Activated B cell treated with CpG ODN at 0.5 μM for 24 hours (primary cell): ENCODE measurements around the gene FGFR1OP2. TPM values are rescaled to one million over a fixed set of nuclear protein-coding genes. Genes with fewer than 3 reads are reported as not detected.

Source experiments
- ATAC-seq: fragments of 200-7000 bp; cut with Tn5 transposase; one replicate; pipeline ENCODE4 v1.10.0; 2021; ENCODE audit warnings: low read depth, mild to moderate bottlenecking, moderate library complexity
- CTCF ChIA-PET: fragments of 350-600 bp; sonication (Branson Sonifier 250); formaldehyde crosslinking; loops from one replicate; lab custom pipeline; 2021; ENCODE audit warnings: antibody characterized with exemption; lab: Charles Lee
- POLR2A ChIA-PET: fragments of 350-600 bp; sonication (Branson Sonifier 250); formaldehyde crosslinking; loops from one replicate; lab custom pipeline; 2021; ENCODE audit warnings: antibody characterized with exemption; lab: Charles Lee
- DNase-seq: peaks from one replicate; pipeline ENCODE4 v3.0.0; 2022
- H3K27ac Mint-ChIP-seq: one replicate; pipeline ENCODE4 v1.8.0; 2020; ENCODE audit warnings: mixed read lengths
- H3K27me3 Mint-ChIP-seq: one replicate; pipeline ENCODE4 v1.8.0; 2021; ENCODE audit warnings: mixed read lengths
- H3K36me3 Mint-ChIP-seq: one replicate; pipeline ENCODE4 v1.8.0; 2021; ENCODE audit warnings: low read depth, mixed read lengths
- H3K4me1 Mint-ChIP-seq: one replicate; pipeline ENCODE4 v1.8.0; 2021; ENCODE audit warnings: mixed read lengths
- H3K4me3 Mint-ChIP-seq: one replicate; pipeline ENCODE4 v1.8.0; 2020; ENCODE audit warnings: mild to moderate bottlenecking, mixed read lengths
- H3K9me3 Mint-ChIP-seq: one replicate; pipeline ENCODE4 v1.8.0; 2020; ENCODE audit warnings: mixed read lengths
- intact Hi-C: fragments of 100-400 bp; cut with micrococcal nuclease; formaldehyde crosslinking; loops from one replicate; pipeline ENCODE4 v1.15.1; 2024
- total RNA-seq: library from RNA; stranded (reverse); gene quantifications from 2 replicates; pipeline ENCODE4 v1.2.3, GENCODE V29; 2022
- TF ChIP-seq, protein P1 (sequence below): fragments of 200-600 bp; IDR thresholded peaks from one replicate; pipeline ENCODE4 v1.8.0; 2022; ENCODE audit warnings: antibody characterized with exemption, mild to moderate bottlenecking

The FGFR1OP2 gene
- total RNA-seq, 1 donor from 2014 or later: 45.0 TPM

DNA sequence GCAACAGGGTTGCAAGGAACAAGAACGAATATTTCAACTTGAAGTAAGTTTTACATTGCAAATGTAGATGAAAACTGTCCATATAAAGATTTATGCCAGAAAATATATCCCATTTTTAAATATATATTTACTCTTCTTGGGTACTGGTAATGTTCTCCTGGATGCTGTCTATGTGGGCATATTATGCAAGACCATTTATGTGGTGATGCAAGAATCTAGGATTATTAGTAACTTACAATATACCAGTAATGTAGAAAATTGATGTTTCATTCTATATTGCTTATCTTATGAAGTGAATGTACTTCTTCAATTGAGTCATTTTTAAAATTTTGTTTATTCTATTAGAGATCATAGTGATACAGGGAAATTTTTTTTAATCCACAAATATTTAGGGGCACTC is 25.1 kb downstream of the FGFR1OP2 start:
- DNase-seq (no peak), ATAC-seq (no peak)
- POLR2A ChIA-PET: no interaction called here
- TF ChIP-seq, protein P1, sequence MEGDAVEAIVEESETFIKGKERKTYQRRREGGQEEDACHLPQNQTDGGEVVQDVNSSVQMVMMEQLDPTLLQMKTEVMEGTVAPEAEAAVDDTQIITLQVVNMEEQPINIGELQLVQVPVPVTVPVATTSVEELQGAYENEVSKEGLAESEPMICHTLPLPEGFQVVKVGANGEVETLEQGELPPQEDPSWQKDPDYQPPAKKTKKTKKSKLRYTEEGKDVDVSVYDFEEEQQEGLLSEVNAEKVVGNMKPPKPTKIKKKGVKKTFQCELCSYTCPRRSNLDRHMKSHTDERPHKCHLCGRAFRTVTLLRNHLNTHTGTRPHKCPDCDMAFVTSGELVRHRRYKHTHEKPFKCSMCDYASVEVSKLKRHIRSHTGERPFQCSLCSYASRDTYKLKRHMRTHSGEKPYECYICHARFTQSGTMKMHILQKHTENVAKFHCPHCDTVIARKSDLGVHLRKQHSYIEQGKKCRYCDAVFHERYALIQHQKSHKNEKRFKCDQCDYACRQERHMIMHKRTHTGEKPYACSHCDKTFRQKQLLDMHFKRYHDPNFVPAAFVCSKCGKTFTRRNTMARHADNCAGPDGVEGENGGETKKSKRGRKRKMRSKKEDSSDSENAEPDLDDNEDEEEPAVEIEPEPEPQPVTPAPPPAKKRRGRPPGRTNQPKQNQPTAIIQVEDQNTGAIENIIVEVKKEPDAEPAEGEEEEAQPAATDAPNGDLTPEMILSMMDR: no peak
- no peak overlapping the region for H3K4me3 Mint-ChIP-seq
- H3K9me3 Mint-ChIP-seq: no peaks in the 10 kb centered on the region
- no peaks in the 10 kb centered on the region for H3K4me1 Mint-ChIP-seq
- CTCF ChIA-PET: no interaction called here
- intact Hi-C loops: no loop called here
- peaks cover 60% of the 10 kb centered on the region for H3K36me3 Mint-ChIP-seq
- H3K27ac Mint-ChIP-seq: no peak overlapping the region
- H3K27me3 Mint-ChIP-seq: no peaks in the 10 kb centered on the region

DNA sequence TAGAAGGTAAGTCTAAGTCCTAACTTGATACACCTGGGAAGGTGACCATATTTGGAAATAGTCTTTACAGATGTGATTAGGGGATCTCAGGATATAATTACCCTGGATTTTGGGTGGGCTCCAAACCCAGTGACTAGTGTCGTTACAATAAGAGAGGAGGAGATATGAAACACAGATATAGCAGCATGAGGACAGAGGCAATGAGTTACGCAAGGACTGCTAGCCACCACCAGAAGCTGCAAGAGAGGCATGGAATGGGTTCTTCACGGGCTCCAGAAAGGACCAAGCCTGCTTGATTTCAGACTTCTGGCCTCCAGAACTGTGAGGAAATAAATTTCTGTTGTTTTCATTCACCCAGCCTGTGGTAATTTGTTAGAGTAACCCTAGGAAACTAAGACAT is 28.6 kb downstream of the FGFR1OP2 start:
- no peak overlapping the region for H3K27ac Mint-ChIP-seq
- no peak overlapping the region for H3K4me3 Mint-ChIP-seq
- H3K9me3 Mint-ChIP-seq: no peaks in the 10 kb centered on the region
- intact Hi-C loops: no loop called here
- DNase-seq (no peak), ATAC-seq (no peak)
- TF ChIP-seq, protein P1: no peak
- peaks cover 11% of the 10 kb centered on the region for H3K4me1 Mint-ChIP-seq
- ChIA-PET POLR2A (no interaction called here), CTCF (no interaction called here)
- H3K27me3 Mint-ChIP-seq: no peaks in the 10 kb centered on the region
- H3K36me3 Mint-ChIP-seq: peaks cover 56% of the 10 kb centered on the region

DNA sequence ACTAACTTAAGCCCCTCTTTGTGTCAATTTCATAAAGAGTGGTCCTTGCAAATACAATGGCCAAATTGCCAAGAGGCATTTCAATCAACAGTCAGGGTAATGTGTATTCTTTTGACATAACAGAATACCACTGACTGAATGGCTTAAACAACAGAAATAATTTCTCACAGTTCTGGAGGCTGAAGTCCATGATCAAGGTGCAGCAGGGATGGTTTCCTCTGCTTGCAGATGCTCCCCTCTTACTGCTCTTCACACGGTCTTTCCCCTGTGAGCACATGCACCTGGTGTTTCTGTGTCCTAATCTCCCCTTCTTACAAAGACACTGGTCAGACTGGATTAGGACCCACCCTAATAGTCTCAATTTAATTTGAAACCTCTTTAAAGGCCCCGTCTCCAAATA is 31.9 kb downstream of the FGFR1OP2 start:
- intact Hi-C loops: no loop called here
- TF ChIP-seq, protein P1: no peak
- Mint-ChIP-seq H3K27ac (no peak overlapping the region), H3K27me3 (no peaks in the 10 kb centered on the region), H3K4me3 (no peak overlapping the region), H3K4me1 (peaks cover 14% of the 10 kb centered on the region), H3K36me3 (peaks cover 46% of the 10 kb centered on the region), H3K9me3 (no peaks in the 10 kb centered on the region)
- no peak for ATAC-seq
- DNase-seq: no peak
- ChIA-PET POLR2A (no interaction called here), CTCF (no interaction called here)

DNA sequence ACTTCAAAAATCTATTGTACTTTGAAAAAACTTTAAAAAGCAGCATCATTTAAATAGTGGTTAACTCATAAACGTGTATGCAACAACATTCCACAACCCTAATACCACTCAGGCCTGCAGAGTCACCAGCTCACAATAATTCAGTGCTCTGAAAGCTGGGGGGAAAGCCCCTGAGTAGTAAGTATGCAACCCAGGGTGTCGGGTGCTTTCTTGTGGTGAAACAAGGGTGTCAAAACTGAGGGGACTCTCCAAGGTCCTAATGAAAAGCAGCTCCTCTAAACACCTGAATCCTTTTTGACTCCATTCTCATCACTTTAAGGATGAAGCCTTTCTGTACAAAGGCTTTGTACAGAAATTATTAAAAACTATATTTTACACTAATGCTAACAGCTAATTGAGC is 33.7 kb downstream of the FGFR1OP2 start:
- intact Hi-C loops: loop anchor here (1.0 to 2.0 kb wide), 2 partner anchors 34 to 43 kb away; partner anchors contain the start of genes FGFR1OP2 and TM7SF3
- Mint-ChIP-seq H3K36me3 (peaks cover 55% of the 10 kb centered on the region), H3K4me3 (no peak overlapping the region), H3K27ac (peak overlapping the region; percentile 30), H3K27me3 (no peaks in the 10 kb centered on the region), H3K4me1 (peaks cover 26% of the 10 kb centered on the region), H3K9me3 (no peaks in the 10 kb centered on the region)
- TF ChIP-seq, protein P1: no peak
- DNase-seq (no peak), ATAC-seq (peak; percentile 97)
- POLR2A ChIA-PET: interaction anchor here (1.2 kb wide), 1 partner anchor 41 kb away, joined by 4 read pairs; no protein-coding TSS in a partner anchor
- CTCF ChIA-PET: interaction anchor here (1.3 to 1.5 kb wide), 3 partner anchors 37 to 333 kb away, joined by 3 to 4 read pairs (median 3); no protein-coding TSS in a partner anchor

DNA sequence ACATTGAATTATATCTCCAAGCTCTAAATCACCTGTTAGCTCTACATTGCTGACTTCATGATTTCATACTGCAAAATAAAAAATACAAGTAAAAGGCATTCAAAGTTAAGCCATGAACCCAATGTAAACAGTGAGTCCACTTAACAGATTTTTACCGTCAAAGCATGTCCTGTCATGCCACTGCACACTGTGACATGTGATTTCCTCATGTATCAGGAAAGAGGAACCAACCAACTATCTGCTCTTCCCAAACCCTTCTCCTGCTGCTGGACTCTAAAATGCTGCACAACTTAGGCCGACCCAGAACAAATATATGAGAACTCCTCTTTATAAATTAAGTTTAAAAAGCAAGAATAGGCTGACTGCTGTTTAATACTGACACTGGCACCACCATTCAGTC is 38.4 kb downstream of the FGFR1OP2 start:
- H3K36me3 Mint-ChIP-seq: peaks cover 56% of the 10 kb centered on the region
- H3K27me3 Mint-ChIP-seq: no peaks in the 10 kb centered on the region
- ChIA-PET CTCF (no interaction called here), POLR2A (no interaction called here)
- intact Hi-C loops: no loop called here
- H3K4me1 Mint-ChIP-seq: peaks cover 16% of the 10 kb centered on the region
- no peak for DNase-seq
- no peaks in the 10 kb centered on the region for H3K9me3 Mint-ChIP-seq
- no peak overlapping the region for H3K27ac Mint-ChIP-seq
- ATAC-seq: no peak
- H3K4me3 Mint-ChIP-seq: no peak overlapping the region
- TF ChIP-seq, protein P1: no peak
